GM19193 (cell line): ENCODE data around the gene DOK7.

Source experiments
- POLR2A ChIP-seq: IDR thresholded peaks from 4 replicates; pipeline ENCODE4 v1.6.1; 2011; ENCODE audit not compliant: insufficient read depth, insufficient read length; ENCODE audit errors: extremely low read depth

DOK7 gene

GRCh38 chr4:3525532-3526430, 62.7 kb downstream of the DOK7 start:
- no peak for TF ChIP-seq POLR2A

GRCh38 chr4:3526456-3526855, 63.4 kb downstream of the DOK7 start:
- no peak for TF ChIP-seq POLR2A

GRCh38 chr4:3527101-3527913, 64.2 kb downstream of the DOK7 start:
- no peak for TF ChIP-seq POLR2A

GRCh38 chr4:3527914-3528876, 65.1 kb downstream of the DOK7 start:
- no peak for TF ChIP-seq POLR2A

- TF ChIP-seq POLR2A, result no peak
Measured at GRCh38 chr4:3529363-3529762, 66.3 kb downstream of the DOK7 start.

- TF ChIP-seq POLR2A, result no peak
Measured at GRCh38 chr4:3530051-3530450, 66.9 kb downstream of the DOK7 start.

GRCh38 chr4:3530663-3531254, 67.7 kb downstream of the DOK7 start:
- no peak for TF ChIP-seq POLR2A

GRCh38 chr4:3531318-3531878, 68.3 kb downstream of the DOK7 start:
- TF ChIP-seq POLR2A, result no peak

- TF ChIP-seq POLR2A, result peak; percentile 96
Measured at GRCh38 chr4:3531879-3532750, 69.0 kb downstream of the DOK7 start, which contains the start of gene LRPAP1. Gene LRPAP1, minus strand, starts transcription at chr4:3532422. Its CDS starts 10 bp downstream, at chr4:3532412.

- no peak for TF ChIP-seq POLR2A
Measured at GRCh38 chr4:3532751-3533422, 69.8 kb downstream of the DOK7 start.

- no peak for TF ChIP-seq POLR2A
Measured at GRCh38 chr4:3533423-3533820, 70.3 kb downstream of the DOK7 start.
